AG04449 (cell line): Measurements from ENCODE around the gene FCHO1.

Experiments used
- CTCF ChIA-PET: fragments of 350-600 bp; formaldehyde crosslinking; extraction: SDS; loops from one replicate; lab custom pipeline; 2021; ENCODE audit warnings: antibody characterized with exemption; lab: Yijun Ruan, JAX
- POLR2A ChIA-PET: fragments of 400-600, 350-600 bp; formaldehyde crosslinking; extraction: SDS; loops from one replicate; lab custom pipeline; 2020; ENCODE audit warnings: antibody characterized with exemption, inconsistent platforms; lab: Yijun Ruan, JAX
- DNase-seq: peaks from one replicate; pipeline ENCODE4 v3.0.0-alpha.2; 2010; ENCODE audit warnings: low read depth, low spot score
- H3K4me3 ChIP-seq: 2 replicates; pipeline ENCODE4 v1.5.1; 2011; ENCODE audit warnings: low read depth, mild to moderate bottlenecking, control low read depth, low read length
- TF ChIP-seq, protein P1 (sequence below): IDR thresholded peaks from one replicate; pipeline ENCODE4 v1.5.1; 2011; ENCODE audit warnings: mild to moderate bottlenecking, moderate library complexity, low read length, control low read depth, inconsistent platforms; ENCODE audit not compliant: insufficient read depth; ENCODE audit errors: missing control alignments

Gene FCHO1

DNA sequence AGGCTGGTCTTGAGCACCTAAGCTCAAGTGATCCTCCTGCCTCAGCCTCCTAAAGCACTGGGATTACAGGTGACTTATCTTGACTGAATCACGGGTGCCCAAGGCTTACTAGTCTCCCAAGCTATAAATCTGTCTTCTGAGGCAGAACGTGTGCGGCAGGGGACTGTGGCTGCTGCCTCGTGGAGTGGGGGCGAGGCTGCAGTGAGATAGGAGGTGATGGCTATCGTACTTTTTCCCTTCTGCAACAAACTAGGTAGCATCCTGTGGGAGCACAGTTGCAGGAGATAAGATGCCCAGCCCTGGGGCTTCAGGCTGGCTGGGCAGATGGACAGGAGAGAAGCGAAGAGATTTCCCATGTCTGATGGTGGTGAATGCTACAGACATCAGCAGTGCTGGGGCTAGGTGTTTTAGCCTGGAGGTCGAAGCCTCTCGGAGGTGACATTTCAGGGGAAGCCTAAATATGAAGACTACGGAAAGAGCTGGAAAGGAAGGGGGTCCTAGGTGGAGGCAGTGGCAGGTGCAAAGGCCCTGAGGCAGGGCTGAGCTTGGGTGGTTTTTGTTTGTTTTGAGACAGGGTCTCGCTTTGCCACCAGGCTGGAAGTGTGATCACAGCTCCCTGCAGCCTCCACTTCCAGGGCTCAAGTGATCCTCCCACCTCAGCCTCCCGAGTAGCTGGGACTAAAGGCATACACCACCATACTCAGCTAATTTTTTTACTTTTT, 51.0 kb downstream of the FCHO1 start:
- TF ChIP-seq, protein P1, sequence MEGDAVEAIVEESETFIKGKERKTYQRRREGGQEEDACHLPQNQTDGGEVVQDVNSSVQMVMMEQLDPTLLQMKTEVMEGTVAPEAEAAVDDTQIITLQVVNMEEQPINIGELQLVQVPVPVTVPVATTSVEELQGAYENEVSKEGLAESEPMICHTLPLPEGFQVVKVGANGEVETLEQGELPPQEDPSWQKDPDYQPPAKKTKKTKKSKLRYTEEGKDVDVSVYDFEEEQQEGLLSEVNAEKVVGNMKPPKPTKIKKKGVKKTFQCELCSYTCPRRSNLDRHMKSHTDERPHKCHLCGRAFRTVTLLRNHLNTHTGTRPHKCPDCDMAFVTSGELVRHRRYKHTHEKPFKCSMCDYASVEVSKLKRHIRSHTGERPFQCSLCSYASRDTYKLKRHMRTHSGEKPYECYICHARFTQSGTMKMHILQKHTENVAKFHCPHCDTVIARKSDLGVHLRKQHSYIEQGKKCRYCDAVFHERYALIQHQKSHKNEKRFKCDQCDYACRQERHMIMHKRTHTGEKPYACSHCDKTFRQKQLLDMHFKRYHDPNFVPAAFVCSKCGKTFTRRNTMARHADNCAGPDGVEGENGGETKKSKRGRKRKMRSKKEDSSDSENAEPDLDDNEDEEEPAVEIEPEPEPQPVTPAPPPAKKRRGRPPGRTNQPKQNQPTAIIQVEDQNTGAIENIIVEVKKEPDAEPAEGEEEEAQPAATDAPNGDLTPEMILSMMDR, result no peak
- ChIA-PET POLR2A (no interaction called here), CTCF (interaction anchor here (0.8 to 1.2 kb wide), 2 partner anchors 17 to 18 kb away, joined by 3 to 5 read pairs; no protein-coding TSS in a partner anchor)
- DNase-seq, result no peak
- no peak overlapping the region for H3K4me3 ChIP-seq

DNA sequence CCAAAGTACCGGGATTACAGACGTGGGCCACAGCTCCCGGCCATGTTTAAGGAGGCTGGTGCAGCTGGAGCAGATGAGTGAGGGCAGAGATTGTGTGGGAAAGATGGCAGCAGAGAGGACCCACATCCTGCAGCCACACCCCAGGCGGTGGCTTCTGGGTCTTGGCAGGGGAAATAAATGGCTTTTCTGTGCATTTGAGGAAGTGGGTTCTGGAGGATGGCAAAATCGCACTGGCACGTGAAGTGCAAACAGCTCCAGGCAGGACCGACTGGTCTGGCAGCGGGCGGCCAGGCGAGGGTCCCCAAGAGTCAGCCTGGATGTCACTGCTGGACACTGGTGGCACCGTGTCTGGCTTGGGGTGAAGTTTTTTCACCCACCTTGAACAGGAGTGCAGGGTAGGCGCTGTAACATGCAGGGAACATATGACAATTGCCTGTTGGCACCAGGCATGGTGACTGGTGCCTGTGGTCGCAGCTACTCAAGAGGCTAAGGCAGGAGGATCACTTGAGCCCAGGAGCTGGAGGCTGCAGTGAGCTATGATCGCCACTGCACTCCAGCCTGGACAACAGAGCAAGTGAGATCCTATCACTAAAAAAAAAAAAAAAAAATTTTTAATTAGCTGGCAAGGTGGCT, 52.1 kb downstream of the FCHO1 start:
- DNase-seq, result no peak
- ChIA-PET CTCF (interaction anchor here (0.8 kb wide), 1 partner anchor 19 kb away, joined by 3 read pairs; no protein-coding TSS in a partner anchor), POLR2A (interaction anchor here (0.7 kb wide), 1 partner anchor 433 kb away, joined by 3 read pairs; no protein-coding TSS in a partner anchor)
- H3K4me3 ChIP-seq, result no peak overlapping the region
- TF ChIP-seq, protein P1, result no peak

DNA sequence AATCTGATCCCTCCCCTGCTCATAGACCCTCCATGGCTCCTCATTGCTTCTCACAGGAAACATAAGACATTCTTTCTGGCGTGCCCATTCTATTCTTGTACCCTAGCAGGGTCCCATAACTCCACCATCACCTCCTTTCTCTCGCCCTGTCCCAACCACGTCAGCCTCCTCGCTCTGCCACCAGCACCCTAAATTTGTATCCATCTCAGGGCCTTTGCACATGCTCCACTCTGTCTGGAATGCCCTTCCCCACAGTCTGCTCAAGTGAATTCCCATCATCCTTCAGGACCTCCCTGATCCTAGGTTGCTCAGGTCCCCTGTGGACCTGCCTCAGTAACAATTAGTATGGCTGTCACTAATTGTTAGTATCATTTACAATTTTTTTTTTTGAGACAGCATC, 54.1 kb downstream of the FCHO1 start:
- CTCF ChIA-PET, result interaction anchor here (1.3 kb wide), 2 partner anchors 20 to 39 kb away, joined by 3 to 4 read pairs; no protein-coding TSS in a partner anchor
- TF ChIP-seq, protein P1, result no peak
- POLR2A ChIA-PET, result interaction anchor here (0.9 kb wide), 1 partner anchor 335 kb away, joined by 3 read pairs; no protein-coding TSS in a partner anchor
- H3K4me3 ChIP-seq, result no peak overlapping the region
- DNase-seq, result no peak

DNA sequence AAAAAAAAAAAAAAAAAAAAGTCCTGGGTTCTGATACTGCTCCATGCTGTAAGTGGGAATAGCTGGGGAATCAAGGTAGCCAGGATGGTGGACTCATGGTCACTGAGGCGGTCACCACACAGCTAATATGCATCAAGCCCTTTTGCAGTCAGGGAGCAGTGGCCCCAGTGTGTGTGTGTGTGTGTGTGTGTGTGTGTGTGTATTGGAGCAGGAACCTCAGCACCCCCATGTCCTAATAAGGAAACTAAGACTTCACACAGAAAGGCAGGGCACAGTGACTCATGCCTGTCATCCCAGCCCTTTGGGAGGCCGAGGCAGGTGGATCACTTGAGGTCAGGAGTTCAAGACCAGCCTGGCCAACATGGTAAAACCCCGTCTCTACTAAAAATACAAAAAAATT, 55.7 kb downstream of the FCHO1 start:
- no peak for DNase-seq
- TF ChIP-seq, protein P1, result no peak
- ChIA-PET POLR2A (no interaction called here), CTCF (no interaction called here)
- H3K4me3 ChIP-seq, result no peak overlapping the region

DNA sequence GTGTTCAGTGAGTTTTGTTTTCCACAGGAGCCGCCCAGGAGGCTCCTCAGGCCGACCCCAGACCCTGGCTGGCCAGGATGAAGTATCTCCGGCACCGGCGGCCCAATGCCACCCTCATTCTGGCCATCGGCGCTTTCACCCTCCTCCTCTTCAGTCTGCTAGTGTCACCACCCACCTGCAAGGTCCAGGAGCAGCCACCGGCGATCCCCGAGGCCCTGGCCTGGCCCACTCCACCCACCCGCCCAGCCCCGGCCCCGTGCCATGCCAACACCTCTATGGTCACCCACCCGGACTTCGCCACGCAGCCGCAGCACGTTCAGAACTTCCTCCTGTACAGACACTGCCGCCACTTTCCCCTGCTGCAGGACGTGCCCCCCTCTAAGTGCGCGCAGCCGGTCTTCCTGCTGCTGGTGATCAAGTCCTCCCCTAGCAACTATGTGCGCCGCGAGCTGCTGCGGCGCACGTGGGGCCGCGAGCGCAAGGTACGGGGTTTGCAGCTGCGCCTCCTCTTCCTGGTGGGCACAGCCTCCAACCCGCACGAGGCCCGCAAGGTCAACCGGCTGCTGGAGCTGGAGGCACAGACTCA, 56.5 kb downstream of the FCHO1 start:
- DNase-seq, result no peak
- CTCF ChIA-PET, result no interaction called here
- POLR2A ChIA-PET, result no interaction called here

More for the DNA sequence above, 56.5 kb downstream of the FCHO1 start:
- TF ChIP-seq, protein P1, result no peak
- no peak overlapping the region for H3K4me3 ChIP-seq
